ENCODE results near the gene HNMT. TPM values are rescaled to one million over a fixed set of nuclear protein-coding genes. Genes with fewer than 3 reads are reported as not detected.
"Not testable (repeated sequence)": the region's sequence is repeated elsewhere in the genome, so short reads cannot be mapped to it uniquely, and the experiment has no call there.

Gene HNMT
- total RNA-seq, 4 donors from 2014 or later: 7.6 to 21.5 (median 8.8) TPM

DNA sequence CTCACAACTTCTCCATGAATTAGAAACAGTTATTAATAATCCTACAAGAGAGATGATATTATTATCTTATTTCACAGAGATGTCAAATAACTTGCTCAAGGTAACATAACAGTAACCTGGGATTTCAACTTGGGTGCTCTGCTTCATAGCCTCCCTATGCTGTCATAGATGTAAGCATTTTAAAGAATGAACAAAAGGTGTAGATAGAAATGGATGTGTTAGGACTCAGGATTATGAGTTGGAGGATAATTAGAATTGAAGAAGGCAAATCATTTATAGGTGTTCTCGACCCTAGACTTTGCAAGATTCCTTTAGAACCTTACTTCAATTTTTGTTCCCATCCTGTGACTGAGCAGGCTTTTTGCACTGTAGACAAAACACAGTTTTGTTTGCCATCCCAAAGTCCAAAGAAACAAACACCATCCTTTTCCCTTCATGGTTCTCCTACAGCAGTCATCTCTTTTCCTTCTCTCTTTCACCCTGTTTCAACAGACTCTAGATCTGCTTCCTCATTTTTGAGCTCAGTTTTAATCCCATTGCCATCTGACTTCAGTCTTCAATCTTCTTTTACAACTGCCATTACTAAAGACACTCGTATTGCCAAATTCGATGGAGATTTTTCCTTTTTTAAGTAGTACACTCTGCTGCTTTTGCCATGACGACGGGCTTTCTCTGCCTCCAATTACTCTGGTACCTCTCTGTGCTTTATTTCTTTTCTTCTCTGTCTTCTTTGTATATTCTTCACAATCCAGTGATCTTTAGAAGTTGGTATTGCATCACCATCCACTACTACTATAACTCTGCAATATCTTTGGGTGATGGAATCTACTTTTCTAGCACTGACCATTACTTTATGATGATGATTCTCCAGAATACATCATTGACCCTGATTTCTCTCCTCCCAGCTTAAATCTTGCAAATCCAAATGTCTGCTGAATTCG is 4.5 kb downstream of the HNMT start:
- peak in 1 of 2 donors; percentile 4 for ATAC-seq
- DNase-seq: no peak
- Histone ChIP-seq H3K9me3 (no peaks in the 10 kb centered on the region), H3K4me3 (no peak overlapping the region), H3K36me3 (no peaks in the 10 kb centered on the region), H3K27ac (no peak overlapping the region), H3K4me1 (peaks cover 3 to 8% of the 10 kb centered on the region in 2 donors), H3K27me3 (no peaks in the 10 kb centered on the region)
- intact Hi-C loops (cut with DNase I; ENCODE audit: low total_unique reads): loop anchor here (10.0 kb wide), 1 partner anchor 536 kb away; the partner anchor contains the start of gene SPOPL
- no peak for TF ChIP-seq POLR2A (IDR thresholded peaks at IDR 0.05)
- TF ChIP-seq, protein P1, sequence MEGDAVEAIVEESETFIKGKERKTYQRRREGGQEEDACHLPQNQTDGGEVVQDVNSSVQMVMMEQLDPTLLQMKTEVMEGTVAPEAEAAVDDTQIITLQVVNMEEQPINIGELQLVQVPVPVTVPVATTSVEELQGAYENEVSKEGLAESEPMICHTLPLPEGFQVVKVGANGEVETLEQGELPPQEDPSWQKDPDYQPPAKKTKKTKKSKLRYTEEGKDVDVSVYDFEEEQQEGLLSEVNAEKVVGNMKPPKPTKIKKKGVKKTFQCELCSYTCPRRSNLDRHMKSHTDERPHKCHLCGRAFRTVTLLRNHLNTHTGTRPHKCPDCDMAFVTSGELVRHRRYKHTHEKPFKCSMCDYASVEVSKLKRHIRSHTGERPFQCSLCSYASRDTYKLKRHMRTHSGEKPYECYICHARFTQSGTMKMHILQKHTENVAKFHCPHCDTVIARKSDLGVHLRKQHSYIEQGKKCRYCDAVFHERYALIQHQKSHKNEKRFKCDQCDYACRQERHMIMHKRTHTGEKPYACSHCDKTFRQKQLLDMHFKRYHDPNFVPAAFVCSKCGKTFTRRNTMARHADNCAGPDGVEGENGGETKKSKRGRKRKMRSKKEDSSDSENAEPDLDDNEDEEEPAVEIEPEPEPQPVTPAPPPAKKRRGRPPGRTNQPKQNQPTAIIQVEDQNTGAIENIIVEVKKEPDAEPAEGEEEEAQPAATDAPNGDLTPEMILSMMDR (IDR thresholded peaks at IDR 0.05 in 4 of 5, conservative IDR thresholded peaks at IDR 0.05 in 1 of 5): no peak
- in situ Hi-C loops (cut with MboI; ENCODE audit: low sequenced_read_pairs in 4 of 4): no loop called here

DNA sequence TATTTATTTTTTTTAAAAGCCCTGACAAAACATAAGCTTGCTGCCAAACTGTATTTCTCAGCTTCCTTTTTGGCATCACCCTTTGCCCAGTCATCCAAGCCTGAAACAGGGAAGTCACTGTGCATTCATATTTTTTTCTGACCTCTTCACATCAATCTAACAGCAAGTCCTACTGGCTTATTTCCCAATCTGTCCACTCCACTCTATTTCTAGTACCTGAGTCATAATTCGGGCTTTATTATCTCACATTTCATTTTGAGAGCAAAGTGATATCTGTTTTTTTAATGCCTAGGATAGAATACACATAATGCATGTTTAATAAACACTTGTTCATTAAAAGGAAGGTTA is 5.1 kb downstream of the HNMT start:
- Histone ChIP-seq H3K27ac (no peak overlapping the region), H3K4me1 (peaks cover 0 to 8% of the 10 kb centered on the region in 2 donors), H3K4me3 (no peak overlapping the region), H3K9me3 (no peaks in the 10 kb centered on the region), H3K27me3 (no peaks in the 10 kb centered on the region), H3K36me3 (no peaks in the 10 kb centered on the region)
- TF ChIP-seq POLR2A (IDR thresholded peaks at IDR 0.05): no peak
- TF ChIP-seq, protein P1 (IDR thresholded peaks at IDR 0.05 in 4 of 5, conservative IDR thresholded peaks at IDR 0.05 in 1 of 5): no peak
- DNase-seq (no peak), ATAC-seq (peak; percentile 50 to 72)
- intact Hi-C loops (cut with DNase I; ENCODE audit: low total_unique reads): loop anchor here (10.0 kb wide), 1 partner anchor 535 kb away; the partner anchor contains the start of gene SPOPL
- in situ Hi-C loops (cut with MboI; ENCODE audit: low sequenced_read_pairs in 4 of 4): no loop called here

DNA sequence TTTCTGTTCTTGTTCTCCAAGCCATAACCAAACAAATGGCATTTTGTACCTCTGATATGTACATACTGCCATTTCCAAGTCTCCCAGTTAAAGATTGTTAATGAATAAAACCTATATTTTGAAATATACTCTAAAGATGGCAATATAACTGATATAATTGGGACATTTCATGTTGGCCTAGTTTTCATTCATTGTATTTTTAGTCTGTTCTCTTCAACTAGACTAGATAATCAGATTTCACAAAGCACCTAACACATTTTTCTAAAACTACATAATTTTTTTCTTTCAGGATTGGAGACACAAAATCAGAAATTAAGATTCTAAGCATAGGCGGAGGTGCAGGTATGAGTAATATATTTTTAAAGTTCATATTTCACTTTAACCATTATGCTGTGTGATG is 5.6 kb downstream of the HNMT start:
- DNase-seq (no peak), ATAC-seq (no peak)
- in situ Hi-C loops (cut with MboI; ENCODE audit: low sequenced_read_pairs in 4 of 4) (no loop called here), intact Hi-C loops (cut with DNase I; ENCODE audit: low total_unique reads) (loop anchor here (10.0 kb wide), 1 partner anchor 535 kb away; the partner anchor contains the start of gene SPOPL)
- Histone ChIP-seq H3K9me3 (no peaks in the 10 kb centered on the region), H3K36me3 (no peaks in the 10 kb centered on the region), H3K27ac (no peak overlapping the region), H3K4me1 (peaks cover 0 to 8% of the 10 kb centered on the region in 2 donors), H3K4me3 (no peak overlapping the region), H3K27me3 (no peaks in the 10 kb centered on the region)
- no peak for TF ChIP-seq POLR2A (IDR thresholded peaks at IDR 0.05)
- TF ChIP-seq, protein P1 (IDR thresholded peaks at IDR 0.05 in 4 of 5, conservative IDR thresholded peaks at IDR 0.05 in 1 of 5): no peak

DNA sequence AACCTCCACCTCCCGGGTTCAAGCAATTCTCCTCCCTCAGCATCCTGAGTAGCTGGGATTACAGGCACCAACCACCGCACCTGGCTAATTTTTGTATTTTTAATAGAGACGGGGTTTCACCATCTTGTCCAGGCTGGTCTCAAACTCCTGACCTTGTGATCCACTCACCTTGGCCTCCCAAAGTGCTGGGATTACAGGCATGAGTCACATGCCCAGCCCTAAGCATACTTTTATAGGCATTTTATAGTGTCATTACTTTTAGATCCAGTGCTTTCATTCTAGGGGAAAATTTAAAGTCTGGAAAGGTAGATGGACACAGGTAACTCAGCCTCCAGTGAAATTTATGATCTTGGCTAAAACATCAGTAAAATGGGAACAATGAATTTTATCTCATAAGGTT is 7.0 kb downstream of the HNMT start:
- in situ Hi-C loops (cut with MboI; ENCODE audit: low sequenced_read_pairs in 4 of 4); intact Hi-C loops (cut with DNase I; ENCODE audit: low total_unique reads); DNase-seq: not testable (repeated sequence)

DNA sequence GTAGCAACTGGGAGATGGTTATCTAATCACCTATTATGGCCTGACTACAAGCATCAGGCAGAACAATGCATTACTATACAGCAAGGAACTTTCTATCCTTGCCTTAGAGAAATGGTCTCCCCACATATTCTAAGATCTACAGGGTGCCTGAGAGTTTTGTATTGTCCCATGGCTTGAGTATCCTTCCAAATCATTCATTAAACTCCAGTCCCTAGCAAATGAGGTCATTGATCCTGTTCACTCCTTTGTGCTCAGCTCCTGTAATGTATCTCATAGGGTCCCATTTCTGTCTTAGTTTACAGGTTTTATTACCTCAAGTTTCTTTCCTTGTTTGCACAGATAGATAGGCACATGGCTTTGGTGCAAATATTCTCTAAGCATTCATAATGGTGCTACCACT is 9.0 kb downstream of the HNMT start:
- H3K4me1 ChIP-seq: peaks cover 0 to 8% of the 10 kb centered on the region in 2 donors
- no peak for TF ChIP-seq POLR2A (IDR thresholded peaks at IDR 0.05)
- TF ChIP-seq, protein P1 (IDR thresholded peaks at IDR 0.05 in 4 of 5, conservative IDR thresholded peaks at IDR 0.05 in 1 of 5): no peak
- H3K9me3 ChIP-seq: no peaks in the 10 kb centered on the region
- in situ Hi-C loops (cut with MboI; ENCODE audit: low sequenced_read_pairs in 4 of 4) (no loop called here), intact Hi-C loops (cut with DNase I; ENCODE audit: low total_unique reads) (no loop called here)
- ATAC-seq (no peak), DNase-seq (no peak)
- no peak overlapping the region for H3K27ac ChIP-seq
- no peak overlapping the region for H3K4me3 ChIP-seq
- H3K36me3 ChIP-seq: no peaks in the 10 kb centered on the region
- no peaks in the 10 kb centered on the region for H3K27me3 ChIP-seq

More for the DNA sequence above, 7.0 kb downstream of the HNMT start:
- not testable (repeated sequence) for H3K27me3 ChIP-seq, ATAC-seq, H3K36me3 ChIP-seq, H3K4me1 ChIP-seq, H3K4me3 ChIP-seq, H3K27ac ChIP-seq, H3K9me3 ChIP-seq

All from gastrocnemius medialis (tissue), 4 donors.